Smooth muscle cell (in vitro differentiated cells): ENCODE measurements around the gene CPLANE2. TPM values are rescaled to one million over a fixed set of nuclear protein-coding genes. Genes with fewer than 3 reads are reported as not detected.

Experiments
- DNase-seq: peaks from one replicate; lab custom pipeline; 2025; ENCODE audit not compliant: unreplicated experiment; lab: John Stamatoyannopoulos, UW
- H2AFZ ChIP-seq: fragments of 200-600 bp; sonication (generic); 2 replicates; pipeline ENCODE4 v1.6.0; 2016; ENCODE audit warnings: antibody characterized with exemption, low read depth, mild to moderate bottlenecking
- H3F3A ChIP-seq: fragments of 200-600 bp; sonication (generic); 2 replicates; pipeline ENCODE4 v1.6.0; 2017; ENCODE audit warnings: antibody characterized with exemption, low read depth
- H3K27ac ChIP-seq: fragments of 200-600 bp; sonication (generic); 2 replicates; pipeline ENCODE4 v1.5.1; 2016; ENCODE audit warnings: low read depth, mild to moderate bottlenecking
- H3K27me3 ChIP-seq: fragments of 200-600 bp; sonication (generic); 2 replicates; pipeline ENCODE4 v1.6.1; 2016; ENCODE audit warnings: low read depth, mild to moderate bottlenecking
- H3K36me3 ChIP-seq: fragments of 200-600 bp; sonication (generic); 2 replicates; pipeline ENCODE4 v1.5.1; 2016; ENCODE audit warnings: low read depth
- H3K4me1 ChIP-seq: fragments of 200-600 bp; sonication (generic); 2 replicates; pipeline ENCODE4 v1.5.1; 2016; ENCODE audit warnings: low read depth
- H3K4me2 ChIP-seq: fragments of 200-600 bp; sonication (generic); 2 replicates; pipeline ENCODE4 v1.6.0; 2016; ENCODE audit warnings: mild to moderate bottlenecking
- H3K4me3 ChIP-seq: fragments of 200-600 bp; sonication (generic); 2 replicates; pipeline ENCODE4 v1.5.1; 2016; ENCODE audit warnings: mild to moderate bottlenecking
- H3K79me2 ChIP-seq: fragments of 200-600 bp; sonication (generic); 2 replicates; pipeline ENCODE4 v1.6.0; 2016; ENCODE audit warnings: low read depth, mild to moderate bottlenecking
- H3K9ac ChIP-seq: fragments of 200-600 bp; sonication (generic); 2 replicates; pipeline ENCODE4 v1.6.0; 2016; ENCODE audit warnings: low read depth
- H3K9me3 ChIP-seq: fragments of 200-600 bp; sonication (generic); replicated peaks from 2 replicates; pipeline ENCODE4 v1.5.1; 2016; ENCODE audit warnings: low read depth
- H4K20me1 ChIP-seq: fragments of 200-600 bp; sonication (generic); 2 replicates; pipeline ENCODE4 v1.6.0; 2016; ENCODE audit warnings: low read depth
- CTCF ChIP-seq: fragments of 200-600 bp; sonication (generic); IDR thresholded peaks from 2 replicates; pipeline ENCODE4 v1.5.1; 2017; ENCODE audit warnings: borderline replicate concordance, mild to moderate bottlenecking, antibody characterized with exemption; ENCODE audit not compliant: insufficient read depth, poor library complexity, severe bottlenecking
- WGBS: methylation state at CpG from one replicate; pipeline ENCODE4 v1.1.7; 2016; ENCODE audit warnings: low lambda C conversion rate; 5-methylcytosine and 5-hydroxymethylcytosine counted together
- polyA plus RNA-seq: library from polyadenylated mRNA; unstranded; fragments of >200 nt; fragmentation: Nextera tagmentation; extraction: Ambion mirVana; gene quantifications from 2 replicates; pipeline ENCODE4 v1.2.1, GENCODE V29; 2016
- total RNA-seq: library from RNA; depleted of rRNA; stranded (reverse); fragments of >200 nt; gene quantifications from 2 replicates; pipeline ENCODE4 v1.2.3, GENCODE V29; 2014

CPLANE2 gene
- total and polyA plus RNA-seq, 2 experiments from 2014 or later: 2.2 to 2.5 TPM

- Histone ChIP-seq H3K4me2 (peak overlapping the region; percentile 78), H4K20me1 (no peaks in the 10 kb centered on the region), H3F3A (peaks cover 3% of the 10 kb centered on the region), H3K4me3 (peak overlapping the region; percentile 60), H3K36me3 (no peaks in the 10 kb centered on the region), H3K27me3 (no peaks in the 10 kb centered on the region), H3K27ac (peak overlapping the region; percentile 94), H3K79me2 (no peaks in the 10 kb centered on the region), H2AFZ (peak overlapping the region; percentile 29), H3K9ac (peak overlapping the region; percentile 85), H3K4me1 (peaks cover 15% of the 10 kb centered on the region), H3K9me3 (no peaks in the 10 kb centered on the region)
- WGBS: 33% methylated on average over 46 of the region's 51 CpGs
- TF ChIP-seq CTCF: no peak
- no peak for DNase-seq
Observed at GRCh38 chr1:16207318-16208269, 29.4 kb downstream of the CPLANE2 start.

GRCh38 chr1:16206547-16207317, 30.3 kb downstream of the CPLANE2 start:
- WGBS: 0% methylated on average over 48 of the region's 87 CpGs
- H3K36me3 ChIP-seq: no peaks in the 10 kb centered on the region

GRCh38 chr1:16205891-16206546, 31.0 kb downstream of the CPLANE2 start:
- no peak for DNase-seq
- Histone ChIP-seq H3K9ac (peak overlapping the region; percentile 62), H3K36me3 (no peaks in the 10 kb centered on the region), H3K4me3 (peak overlapping the region; percentile 50), H3K9me3 (no peaks in the 10 kb centered on the region), H3K4me1 (peaks cover 15% of the 10 kb centered on the region), H3K4me2 (peak overlapping the region; percentile 89), H3K79me2 (no peaks in the 10 kb centered on the region), H3K27me3 (no peaks in the 10 kb centered on the region), H2AFZ (no peak overlapping the region), H3K27ac (peak overlapping the region; percentile 24), H3F3A (peaks cover 3% of the 10 kb centered on the region), H4K20me1 (no peaks in the 10 kb centered on the region)
- WGBS: 50% methylated on average over 30 of the region's 38 CpGs
- no peak for TF ChIP-seq CTCF

More at GRCh38 chr1:16206547-16207317, 30.3 kb downstream of the CPLANE2 start:
- peak overlapping the region; percentile 89 for H3K4me2 ChIP-seq
- peaks cover 15% of the 10 kb centered on the region for H3K4me1 ChIP-seq
- H3K9ac ChIP-seq: peak overlapping the region; percentile 85
- H3K9me3 ChIP-seq: no peaks in the 10 kb centered on the region
- H2AFZ ChIP-seq: peak overlapping the region; percentile 29
- peaks cover 3% of the 10 kb centered on the region for H3F3A ChIP-seq
- peak overlapping the region; percentile 94 for H3K27ac ChIP-seq
- DNase-seq: peak; percentile 98
- peak overlapping the region; percentile 60 for H3K4me3 ChIP-seq
- H3K27me3 ChIP-seq: no peaks in the 10 kb centered on the region
- no peaks in the 10 kb centered on the region for H4K20me1 ChIP-seq
- H3K79me2 ChIP-seq: no peaks in the 10 kb centered on the region
- TF ChIP-seq CTCF: no peak
